Gastroesophageal sphincter (tissue), 3 donors: ENCODE measurements around the gene SLC35F3.

Experiments
- CTCF ChIP-seq, 4 experiments: fragments of 200-600 bp in 2 of 4; fragments of 450-650 bp in 2 of 4; sonication (generic) in 1 of 4; IDR thresholded peaks; one replicate each; pipeline ENCODE4 v1.5.1; 2017 to 2019; ENCODE audit warnings: antibody characterized with exemption in 4 of 4, mild to moderate bottlenecking in 2 of 4, moderate library complexity in 2 of 4
- POLR2AphosphoS5 ChIP-seq: sonication (generic); formaldehyde crosslinking; IDR thresholded peaks from one replicate; pipeline ENCODE4 v1.6.1; 2017; ENCODE audit warnings: antibody characterized with exemption

DNA sequence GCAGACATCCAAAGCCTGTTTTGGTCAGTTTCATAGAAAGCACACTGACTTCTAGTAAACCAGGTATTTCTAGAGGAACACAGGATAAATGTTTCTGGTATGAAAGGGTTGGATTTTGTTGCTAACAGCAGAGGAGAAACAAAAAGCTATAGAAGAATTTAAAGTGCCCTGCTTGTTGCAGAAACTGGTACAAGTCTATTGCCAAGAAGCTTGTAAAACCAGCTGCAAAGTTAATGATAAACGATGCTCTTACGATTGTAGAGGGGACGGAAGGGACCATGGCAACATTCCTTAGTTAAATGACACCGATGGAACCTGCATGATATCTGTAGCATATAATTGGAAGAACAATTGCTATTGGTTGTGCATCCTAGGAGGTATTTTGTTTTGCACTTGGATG is 40.1 kb downstream of the SLC35F3 start:
- TF ChIP-seq CTCF (IDR thresholded peaks at IDR 0.05) (no peak), POLR2AphosphoS5 (no peak)
